ENCODE data around the gene PRKAR1B.
A peak's percentile ranks its signal among the peaks of the same experiment; 100 is the strongest.

The PRKAR1B gene

GRCh38 chr7:721619-722248, 5.3 kb downstream of the PRKAR1B start:
- no peak for DNase-seq

- DNase-seq, result no peak
Measured at GRCh38 chr7:716636-717035, 10.4 kb downstream of the PRKAR1B start.

GRCh38 chr7:716222-716621, 10.9 kb downstream of the PRKAR1B start:
- peak in 1 of 3 experiments; percentile 27 for DNase-seq

- DNase-seq, result no peak
Measured at GRCh38 chr7:714251-714671, 12.8 kb downstream of the PRKAR1B start.

- DNase-seq, result no peak
Measured at GRCh38 chr7:713488-714230, 13.4 kb downstream of the PRKAR1B start.

GRCh38 chr7:713139-713457, 14.0 kb downstream of the PRKAR1B start:
- DNase-seq, result no peak

GRCh38 chr7:712381-713138, 14.5 kb downstream of the PRKAR1B start:
- DNase-seq, result peak in 2 of 3 experiments; percentile 51

- peak in 2 of 3 experiments; percentile 48 to 56 for DNase-seq
Measured at GRCh38 chr7:711922-712380, 15.1 kb downstream of the PRKAR1B start.

- DNase-seq, result peak in 2 of 3 experiments; percentile 39 to 49
Measured at GRCh38 chr7:711093-711921, 15.8 kb downstream of the PRKAR1B start.

- DNase-seq, result no peak
Measured at GRCh38 chr7:710161-710560, 16.9 kb downstream of the PRKAR1B start.

GRCh38 chr7:707296-708000, 19.6 kb downstream of the PRKAR1B start:
- DNase-seq, result no peak

- DNase-seq, result no peak
Measured at GRCh38 chr7:706721-707120, 20.4 kb downstream of the PRKAR1B start.

GRCh38 chr7:703049-703448, 24.0 kb downstream of the PRKAR1B start:
- no peak for DNase-seq

GRCh38 chr7:701086-701671, 25.9 kb downstream of the PRKAR1B start:
- no peak for DNase-seq

- no peak for DNase-seq
Measured at GRCh38 chr7:699476-700170, 27.5 kb downstream of the PRKAR1B start.

- no peak for DNase-seq
Measured at GRCh38 chr7:698515-699475, 28.3 kb downstream of the PRKAR1B start.

GRCh38 chr7:696812-697551, 30.1 kb downstream of the PRKAR1B start:
- no peak for DNase-seq

GRCh38 chr7:696426-696811, 30.7 kb downstream of the PRKAR1B start:
- no peak for DNase-seq

- no peak for DNase-seq
Measured at GRCh38 chr7:693280-693679, 33.8 kb downstream of the PRKAR1B start.

Measured in NCI-H1417 (cell line).